ENCODE results near the gene GLG1.

Gene GLG1

DNA sequence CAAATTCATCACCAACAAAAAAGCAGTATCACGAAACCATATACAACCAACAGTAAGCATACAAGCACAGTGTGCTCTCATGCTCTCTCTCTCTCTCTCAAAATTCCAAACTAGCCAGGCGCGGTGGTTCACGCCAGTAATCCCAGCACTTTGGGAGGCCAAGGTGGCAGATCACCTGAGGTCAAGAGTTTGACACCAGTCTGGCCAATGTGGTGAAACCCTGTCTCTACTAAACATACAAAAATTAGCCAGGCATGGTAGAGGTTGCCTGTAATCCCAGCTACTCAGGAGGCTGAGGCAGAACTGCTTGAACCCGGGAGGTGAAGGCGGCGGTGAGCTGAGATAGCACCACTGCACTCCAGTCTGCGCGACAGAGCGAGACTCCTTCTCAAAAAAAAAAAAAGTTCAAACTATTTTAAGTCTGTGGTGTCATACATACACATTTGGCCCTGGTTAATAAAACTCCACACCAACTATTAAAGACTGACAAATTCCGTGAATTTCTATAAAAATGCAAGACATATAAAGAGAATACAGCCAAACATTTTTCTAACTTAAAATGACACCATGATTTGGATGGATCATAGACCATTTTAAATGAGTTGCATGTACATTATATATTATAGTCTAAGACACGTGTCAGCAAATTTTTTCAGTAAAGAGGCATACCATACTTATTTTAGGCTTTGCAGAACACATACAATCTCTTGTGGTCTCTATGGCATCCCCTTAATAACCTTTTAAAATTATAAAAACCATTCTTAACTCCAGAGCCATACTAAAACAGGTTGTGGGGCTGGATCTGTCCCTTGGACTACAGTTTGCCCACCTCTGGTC lies 30.9 kb downstream of the GLG1 start:
- Histone ChIP-seq H3K4me1 (ENCODE audit: control insufficient read depth, insufficient read depth, low read length, poor library complexity, severe bottlenecking) (peaks cover 20% of the 10 kb centered on the region), H3K9me3 (ENCODE audit: control insufficient read depth, low read length) (no peaks in the 10 kb centered on the region), H3K36me3 (ENCODE audit: control insufficient read depth, insufficient read depth, low read length) (no peaks in the 10 kb centered on the region), H3K4me3 (ENCODE audit: insufficient read depth, low read depth, low read length, poor library complexity, severe bottlenecking) (no peak overlapping the region), H3K27me3 (replicated peaks; ENCODE audit: control insufficient read depth, insufficient read depth, low read length, poor library complexity, severe bottlenecking) (no peaks in the 10 kb centered on the region), H3K27ac (ENCODE audit: insufficient read depth, low read length, poor library complexity, severe bottlenecking) (no peak overlapping the region)
- no peak for DNase-seq

DNA sequence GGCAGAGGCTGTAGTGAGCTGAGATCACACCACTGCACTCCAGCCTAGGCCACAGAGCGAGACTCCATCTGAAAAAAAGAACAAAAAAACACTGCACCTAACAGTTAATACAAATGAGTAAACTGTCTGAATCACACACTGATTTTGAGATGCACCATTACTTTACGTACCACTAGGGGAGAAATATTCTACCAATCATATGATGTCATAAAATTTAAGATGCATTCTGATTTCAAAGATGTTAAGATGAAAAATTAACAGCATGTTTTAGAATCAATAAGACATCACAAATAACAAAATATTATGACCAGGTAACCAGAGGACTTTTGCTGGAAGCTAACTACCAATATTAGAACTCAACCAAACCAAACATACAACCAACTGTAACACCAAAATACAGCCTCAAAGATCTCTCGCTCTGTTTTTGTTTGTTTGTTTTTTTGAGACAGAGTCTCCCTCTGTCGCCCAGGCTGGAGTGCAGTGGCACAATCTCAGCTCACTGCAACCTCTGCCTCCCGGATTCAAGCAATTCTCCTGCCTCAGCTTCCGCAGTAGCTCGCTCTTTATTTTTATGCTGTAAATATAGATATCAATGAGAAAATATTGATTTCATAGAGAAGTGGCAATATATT lies 31.6 kb downstream of the GLG1 start:
- Histone ChIP-seq H3K4me1 (ENCODE audit: control insufficient read depth, insufficient read depth, low read length, poor library complexity, severe bottlenecking) (peaks cover 26% of the 10 kb centered on the region), H3K9me3 (ENCODE audit: control insufficient read depth, low read length) (no peaks in the 10 kb centered on the region), H3K27me3 (replicated peaks; ENCODE audit: control insufficient read depth, insufficient read depth, low read length, poor library complexity, severe bottlenecking) (no peaks in the 10 kb centered on the region), H3K36me3 (ENCODE audit: control insufficient read depth, insufficient read depth, low read length) (no peaks in the 10 kb centered on the region), H3K27ac (ENCODE audit: insufficient read depth, low read length, poor library complexity, severe bottlenecking) (no peak overlapping the region), H3K4me3 (ENCODE audit: insufficient read depth, low read depth, low read length, poor library complexity, severe bottlenecking) (no peak overlapping the region)
- no peak for DNase-seq

DNA sequence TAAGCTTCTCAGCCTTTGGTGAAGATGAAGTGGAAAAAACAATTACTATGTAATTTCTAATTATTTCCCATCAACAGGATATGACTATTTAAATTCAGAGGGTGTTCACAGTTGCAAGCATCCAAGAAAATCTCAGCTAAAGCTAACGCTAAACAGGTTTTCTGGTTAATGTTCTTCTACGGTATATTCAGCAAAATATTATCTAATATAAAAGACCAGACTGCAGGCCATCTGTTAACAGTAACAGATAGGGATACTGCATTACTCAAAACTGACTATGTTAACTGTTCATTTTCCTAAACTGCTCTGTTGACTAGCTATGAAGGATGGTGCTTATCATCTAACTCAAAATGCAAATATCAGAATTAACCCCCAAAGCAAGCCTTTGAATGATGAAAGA lies 32.8 kb downstream of the GLG1 start:
- H3K4me1 ChIP-seq (ENCODE audit: control insufficient read depth, insufficient read depth, low read length, poor library complexity, severe bottlenecking) = peaks cover 23% of the 10 kb centered on the region
- no peaks in the 10 kb centered on the region for H3K36me3 ChIP-seq (ENCODE audit: control insufficient read depth, insufficient read depth, low read length)
- no peak for DNase-seq
- H3K9me3 ChIP-seq (ENCODE audit: control insufficient read depth, low read length) = no peaks in the 10 kb centered on the region
- H3K27ac ChIP-seq (ENCODE audit: insufficient read depth, low read length, poor library complexity, severe bottlenecking) = no peak overlapping the region
- no peaks in the 10 kb centered on the region for H3K27me3 ChIP-seq (replicated peaks; ENCODE audit: control insufficient read depth, insufficient read depth, low read length, poor library complexity, severe bottlenecking)
- H3K4me3 ChIP-seq (ENCODE audit: insufficient read depth, low read depth, low read length, poor library complexity, severe bottlenecking) = no peak overlapping the region

DNA sequence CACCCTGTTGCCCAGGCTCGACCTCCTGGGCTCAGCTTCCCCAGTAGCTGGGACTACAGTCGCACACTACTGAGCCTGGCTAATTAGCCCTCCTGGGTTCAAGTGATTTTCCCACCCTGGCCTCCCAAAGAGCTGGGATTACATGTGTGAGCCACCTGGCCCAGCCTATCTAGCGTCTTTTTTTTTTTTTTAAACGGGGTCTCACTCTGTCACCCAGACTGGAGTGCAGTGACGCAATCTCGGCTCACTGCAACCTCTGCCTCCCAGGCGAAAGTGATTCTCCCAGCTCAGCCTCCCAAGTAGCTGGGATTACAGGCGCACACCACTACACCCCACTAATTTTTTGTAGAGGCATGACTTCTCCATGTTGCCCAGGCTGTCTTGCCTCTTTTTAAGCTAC lies 33.3 kb downstream of the GLG1 start:
- no peak overlapping the region for H3K27ac ChIP-seq (ENCODE audit: insufficient read depth, low read length, poor library complexity, severe bottlenecking)
- DNase-seq = no peak
- H3K36me3 ChIP-seq (ENCODE audit: control insufficient read depth, insufficient read depth, low read length) = no peaks in the 10 kb centered on the region
- no peaks in the 10 kb centered on the region for H3K9me3 ChIP-seq (ENCODE audit: control insufficient read depth, low read length)
- H3K4me3 ChIP-seq (ENCODE audit: insufficient read depth, low read depth, low read length, poor library complexity, severe bottlenecking) = no peak overlapping the region
- H3K27me3 ChIP-seq (replicated peaks; ENCODE audit: control insufficient read depth, insufficient read depth, low read length, poor library complexity, severe bottlenecking) = no peaks in the 10 kb centered on the region
- H3K4me1 ChIP-seq (ENCODE audit: control insufficient read depth, insufficient read depth, low read length, poor library complexity, severe bottlenecking) = peaks cover 23% of the 10 kb centered on the region

DNA sequence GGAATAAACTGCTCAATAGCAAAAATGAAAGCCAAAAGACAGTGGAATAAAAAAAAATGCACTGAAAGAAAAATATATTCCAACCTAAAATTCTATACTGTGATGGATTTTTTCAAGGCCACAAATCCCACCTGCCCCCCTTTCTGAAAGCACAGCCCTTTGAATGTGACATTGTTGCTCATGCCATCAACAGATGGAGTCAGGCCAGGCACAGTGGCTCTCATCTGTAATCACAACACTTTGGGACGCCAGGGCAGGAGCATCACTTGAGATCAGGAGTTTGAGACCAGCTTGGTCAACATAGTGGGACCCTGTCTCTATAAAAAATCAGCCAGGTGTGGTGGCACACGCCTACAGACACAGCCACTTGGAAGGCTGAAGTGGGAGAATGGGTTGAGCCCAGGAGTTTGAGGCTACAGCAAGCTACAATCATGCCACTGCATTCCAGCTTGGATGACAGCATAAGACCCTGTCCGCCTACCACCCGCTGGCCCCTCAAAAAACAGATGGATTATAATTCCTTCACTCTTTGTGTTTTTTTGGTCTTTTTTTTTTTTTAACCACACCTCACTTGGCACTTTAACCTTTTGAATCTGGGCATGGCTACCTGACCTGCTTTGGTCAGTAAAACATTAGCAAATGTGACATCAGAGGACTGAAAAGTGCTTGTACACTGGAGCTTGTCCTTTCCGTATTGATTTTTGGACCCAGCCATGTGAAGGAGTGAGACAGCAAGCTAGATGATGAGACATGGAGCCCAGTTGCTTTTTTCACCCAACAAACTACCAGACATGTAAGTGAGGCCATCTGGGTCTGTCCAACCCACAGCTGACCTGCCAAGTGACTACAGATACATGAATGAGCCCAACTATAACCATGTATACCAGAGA lies 36.3 kb downstream of the GLG1 start:
- Histone ChIP-seq H3K27me3 (replicated peaks; ENCODE audit: control insufficient read depth, insufficient read depth, low read length, poor library complexity, severe bottlenecking) (no peaks in the 10 kb centered on the region), H3K4me1 (ENCODE audit: control insufficient read depth, insufficient read depth, low read length, poor library complexity, severe bottlenecking) (peaks cover 19% of the 10 kb centered on the region), H3K27ac (ENCODE audit: insufficient read depth, low read length, poor library complexity, severe bottlenecking) (no peak overlapping the region), H3K36me3 (ENCODE audit: control insufficient read depth, insufficient read depth, low read length) (no peaks in the 10 kb centered on the region), H3K9me3 (ENCODE audit: control insufficient read depth, low read length) (no peaks in the 10 kb centered on the region), H3K4me3 (ENCODE audit: insufficient read depth, low read depth, low read length, poor library complexity, severe bottlenecking) (no peak overlapping the region)
- no peak for DNase-seq

DNA sequence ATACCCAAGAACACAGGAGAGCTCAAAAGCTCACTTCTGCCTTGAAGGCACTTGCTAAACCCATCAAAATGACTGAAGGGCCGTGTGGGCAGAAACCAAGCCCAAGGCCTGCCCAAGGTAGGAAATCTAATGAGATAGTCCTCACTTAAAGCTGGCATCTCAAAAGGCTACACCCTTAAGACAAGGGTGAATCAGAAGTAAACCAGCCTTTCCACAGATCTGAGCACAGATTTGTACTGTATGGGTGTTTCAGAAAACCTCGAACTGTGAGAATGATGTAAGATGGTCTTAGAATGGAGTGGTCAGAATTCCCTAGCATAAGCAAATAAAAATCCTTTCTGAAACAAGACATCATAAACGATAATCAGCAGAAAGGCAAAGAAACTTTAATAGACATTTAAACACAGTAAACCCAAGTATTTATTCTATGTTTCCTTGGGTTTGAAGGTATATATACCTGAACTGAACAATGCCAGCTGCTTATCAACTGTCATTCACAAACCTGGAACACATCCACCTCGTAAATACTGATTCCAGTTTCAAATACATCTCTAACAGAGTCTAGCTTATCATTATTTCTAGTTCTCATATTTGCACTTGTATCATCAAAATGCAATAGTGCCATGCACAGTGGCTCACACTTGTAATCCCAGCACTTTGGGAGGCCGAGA lies 37.8 kb downstream of the GLG1 start:
- Histone ChIP-seq H3K27ac (ENCODE audit: insufficient read depth, low read length, poor library complexity, severe bottlenecking) (no peak overlapping the region), H3K4me1 (ENCODE audit: control insufficient read depth, insufficient read depth, low read length, poor library complexity, severe bottlenecking) (peaks cover 27% of the 10 kb centered on the region), H3K27me3 (replicated peaks; ENCODE audit: control insufficient read depth, insufficient read depth, low read length, poor library complexity, severe bottlenecking) (no peaks in the 10 kb centered on the region), H3K4me3 (ENCODE audit: insufficient read depth, low read depth, low read length, poor library complexity, severe bottlenecking) (no peak overlapping the region), H3K9me3 (ENCODE audit: control insufficient read depth, low read length) (no peaks in the 10 kb centered on the region), H3K36me3 (ENCODE audit: control insufficient read depth, insufficient read depth, low read length) (no peaks in the 10 kb centered on the region)
- no peak for DNase-seq

DNA sequence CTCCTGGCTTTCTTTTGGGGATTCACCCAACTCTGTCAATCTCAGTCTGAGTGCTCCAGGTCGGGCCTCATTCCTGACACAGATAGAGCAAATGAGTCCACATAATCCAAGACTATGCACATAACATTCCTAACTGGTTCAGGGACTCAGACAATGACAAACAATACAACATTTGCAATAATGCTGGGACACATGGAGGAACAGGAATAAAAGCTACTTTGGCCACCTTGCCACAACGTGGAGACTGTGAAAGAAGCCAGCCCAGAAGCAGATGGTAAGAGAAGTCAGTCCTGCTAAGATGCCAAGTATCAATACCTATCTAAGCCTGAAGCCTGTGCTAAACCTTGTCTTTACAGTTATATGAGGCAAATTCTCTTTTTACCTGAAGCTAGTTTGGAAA lies 39.0 kb downstream of the GLG1 start:
- H3K9me3 ChIP-seq (ENCODE audit: control insufficient read depth, low read length) = no peaks in the 10 kb centered on the region
- H3K4me3 ChIP-seq (ENCODE audit: insufficient read depth, low read depth, low read length, poor library complexity, severe bottlenecking) = no peak overlapping the region
- no peak overlapping the region for H3K27ac ChIP-seq (ENCODE audit: insufficient read depth, low read length, poor library complexity, severe bottlenecking)
- DNase-seq = no peak
- no peaks in the 10 kb centered on the region for H3K36me3 ChIP-seq (ENCODE audit: control insufficient read depth, insufficient read depth, low read length)
- H3K27me3 ChIP-seq (replicated peaks; ENCODE audit: control insufficient read depth, insufficient read depth, low read length, poor library complexity, severe bottlenecking) = no peaks in the 10 kb centered on the region
- H3K4me1 ChIP-seq (ENCODE audit: control insufficient read depth, insufficient read depth, low read length, poor library complexity, severe bottlenecking) = peaks cover 26% of the 10 kb centered on the region

DNA sequence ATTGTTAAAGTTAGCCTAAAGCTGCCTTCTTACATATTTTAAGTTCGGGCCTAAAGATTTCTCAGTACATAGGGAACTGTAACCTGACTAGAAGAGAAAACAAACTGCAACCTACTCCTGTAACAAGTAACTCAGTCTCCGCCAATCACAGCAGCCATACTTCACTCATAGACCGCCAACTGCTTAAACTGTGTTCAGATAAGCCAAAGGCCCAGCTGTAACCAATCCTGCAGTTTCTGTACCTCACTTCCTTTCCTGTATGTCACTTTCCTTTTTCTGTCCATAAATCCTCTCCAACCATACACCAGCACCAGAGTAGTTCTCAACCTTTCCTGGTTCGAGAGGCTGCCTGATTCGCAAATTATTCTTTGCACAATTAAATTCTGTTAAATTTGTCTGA lies 41.5 kb downstream of the GLG1 start:
- Histone ChIP-seq H3K36me3 (ENCODE audit: control insufficient read depth, insufficient read depth, low read length) (no peaks in the 10 kb centered on the region), H3K9me3 (ENCODE audit: control insufficient read depth, low read length) (no peaks in the 10 kb centered on the region), H3K4me1 (ENCODE audit: control insufficient read depth, insufficient read depth, low read length, poor library complexity, severe bottlenecking) (peaks cover 15% of the 10 kb centered on the region), H3K4me3 (ENCODE audit: insufficient read depth, low read depth, low read length, poor library complexity, severe bottlenecking) (no peak overlapping the region), H3K27me3 (replicated peaks; ENCODE audit: control insufficient read depth, insufficient read depth, low read length, poor library complexity, severe bottlenecking) (no peaks in the 10 kb centered on the region), H3K27ac (ENCODE audit: insufficient read depth, low read length, poor library complexity, severe bottlenecking) (peak overlapping the region; percentile 3)
- DNase-seq = no peak

DNA sequence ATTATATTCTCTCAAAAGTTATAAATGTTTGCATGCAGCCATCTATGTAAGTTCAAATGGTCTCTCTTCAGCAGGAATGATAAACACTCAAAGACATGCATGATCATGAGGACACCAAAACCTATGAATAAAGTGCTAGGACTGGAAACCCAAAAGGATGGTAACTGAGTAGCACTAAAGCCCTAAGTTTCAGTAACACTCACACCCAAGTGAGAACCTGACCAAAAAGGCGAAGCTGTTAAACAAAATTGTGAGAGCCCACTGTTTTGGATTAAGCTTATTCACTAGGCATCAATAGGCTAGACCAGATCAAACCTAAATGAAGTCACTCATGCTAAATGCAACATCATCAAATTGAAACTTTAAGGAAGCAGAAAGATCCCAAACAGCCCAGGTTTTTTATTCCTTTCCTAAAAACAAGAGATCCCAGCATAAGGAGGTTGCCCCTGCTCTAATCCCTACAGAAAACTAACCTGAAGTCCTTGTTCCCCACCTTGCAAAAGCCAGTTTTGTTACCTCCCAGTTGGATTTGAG lies 42.4 kb downstream of the GLG1 start:
- Histone ChIP-seq H3K36me3 (ENCODE audit: control insufficient read depth, insufficient read depth, low read length) (no peaks in the 10 kb centered on the region), H3K4me1 (ENCODE audit: control insufficient read depth, insufficient read depth, low read length, poor library complexity, severe bottlenecking) (peaks cover 13% of the 10 kb centered on the region), H3K27me3 (replicated peaks; ENCODE audit: control insufficient read depth, insufficient read depth, low read length, poor library complexity, severe bottlenecking) (no peaks in the 10 kb centered on the region), H3K27ac (ENCODE audit: insufficient read depth, low read length, poor library complexity, severe bottlenecking) (no peak overlapping the region), H3K9me3 (ENCODE audit: control insufficient read depth, low read length) (no peaks in the 10 kb centered on the region), H3K4me3 (ENCODE audit: insufficient read depth, low read depth, low read length, poor library complexity, severe bottlenecking) (no peak overlapping the region)
- no peak for DNase-seq

Measured in effector memory CD4-positive, alpha-beta T cell (primary cell).